Measurements from ENCODE around the gene FANCD2.

GRCh38 chr3:10002951-10003350 is 23.3 kb upstream of the FANCD2 start:
- TF ChIP-seq POLR2AphosphoS5 (IDR thresholded peaks at IDR 0.05; ENCODE audit: low read depth, low read length) (no peak), TAF1 (IDR thresholded peaks at IDR 0.05; ENCODE audit: borderline replicate concordance, low read depth, low read length) (no peak)

All from GM12892 (cell line).